HL-60/S4 (cell line): ENCODE data around the gene PDE1C.

ENCODE experiments used
- in situ Hi-C: fragments of 300-500 bp; cut with MboI; formaldehyde crosslinking; loops from 2 replicates; pipeline ENCODE4 v1.14.3; 2022; ENCODE audit warnings: low sequenced_read_pairs

The PDE1C gene

GRCh38 chr7:32075612-32076011 is 5.4 kb upstream of the PDE1C start:
- in situ Hi-C loops = no loop called here

GRCh38 chr7:32074787-32075585 is 4.8 kb upstream of the PDE1C start:
- in situ Hi-C loops = no loop called here

GRCh38 chr7:32073533-32073932 is 3.3 kb upstream of the PDE1C start:
- in situ Hi-C loops = no loop called here

- in situ Hi-C loops = no loop called here
Observed at GRCh38 chr7:32072397-32072796, 2.2 kb upstream of the PDE1C start.

- in situ Hi-C loops = no loop called here
Observed at GRCh38 chr7:32071466-32072091, 1.4 kb upstream of the PDE1C start.

- in situ Hi-C loops = no loop called here
Observed at GRCh38 chr7:32070051-32070405, 179 bp downstream of the PDE1C start.

GRCh38 chr7:32069116-32069650 is 1.0 kb downstream of the PDE1C start:
- in situ Hi-C loops = no loop called here

- in situ Hi-C loops = no loop called here
Observed at GRCh38 chr7:32068411-32069101, 1.7 kb downstream of the PDE1C start.

GRCh38 chr7:32066441-32066840 is 3.8 kb downstream of the PDE1C start:
- in situ Hi-C loops = no loop called here

- in situ Hi-C loops = no loop called here
Observed at GRCh38 chr7:32063614-32064013, 6.6 kb downstream of the PDE1C start.

GRCh38 chr7:32062150-32062549 is 8.1 kb downstream of the PDE1C start:
- in situ Hi-C loops = no loop called here

- in situ Hi-C loops = no loop called here
Observed at GRCh38 chr7:32061346-32061745, 8.9 kb downstream of the PDE1C start.

GRCh38 chr7:32059289-32060011 is 10.8 kb downstream of the PDE1C start:
- in situ Hi-C loops = no loop called here

GRCh38 chr7:32058002-32058401 is 12.2 kb downstream of the PDE1C start:
- in situ Hi-C loops = no loop called here

GRCh38 chr7:32056767-32057166 is 13.4 kb downstream of the PDE1C start:
- in situ Hi-C loops = no loop called here

- in situ Hi-C loops = no loop called here
Observed at GRCh38 chr7:32053204-32053603, 17.0 kb downstream of the PDE1C start.

GRCh38 chr7:32051128-32051527 is 19.1 kb downstream of the PDE1C start:
- in situ Hi-C loops = no loop called here

GRCh38 chr7:32049599-32049998 is 20.6 kb downstream of the PDE1C start:
- in situ Hi-C loops = no loop called here

- in situ Hi-C loops = no loop called here
Observed at GRCh38 chr7:32048970-32049491, 21.2 kb downstream of the PDE1C start.

GRCh38 chr7:32047801-32048200 is 22.4 kb downstream of the PDE1C start:
- in situ Hi-C loops = no loop called here

GRCh38 chr7:32047075-32047474 is 23.1 kb downstream of the PDE1C start:
- in situ Hi-C loops = no loop called here
